GM19035 (cell line): Measurements from ENCODE around the gene KIF15.

Experiments
- ATAC-seq: cut with Tn5 transposase; IDR thresholded peaks from one replicate; pipeline ENCODE4 v1.9.1; 2021; ENCODE audit not compliant: unreplicated experiment

KIF15 gene, protein sequence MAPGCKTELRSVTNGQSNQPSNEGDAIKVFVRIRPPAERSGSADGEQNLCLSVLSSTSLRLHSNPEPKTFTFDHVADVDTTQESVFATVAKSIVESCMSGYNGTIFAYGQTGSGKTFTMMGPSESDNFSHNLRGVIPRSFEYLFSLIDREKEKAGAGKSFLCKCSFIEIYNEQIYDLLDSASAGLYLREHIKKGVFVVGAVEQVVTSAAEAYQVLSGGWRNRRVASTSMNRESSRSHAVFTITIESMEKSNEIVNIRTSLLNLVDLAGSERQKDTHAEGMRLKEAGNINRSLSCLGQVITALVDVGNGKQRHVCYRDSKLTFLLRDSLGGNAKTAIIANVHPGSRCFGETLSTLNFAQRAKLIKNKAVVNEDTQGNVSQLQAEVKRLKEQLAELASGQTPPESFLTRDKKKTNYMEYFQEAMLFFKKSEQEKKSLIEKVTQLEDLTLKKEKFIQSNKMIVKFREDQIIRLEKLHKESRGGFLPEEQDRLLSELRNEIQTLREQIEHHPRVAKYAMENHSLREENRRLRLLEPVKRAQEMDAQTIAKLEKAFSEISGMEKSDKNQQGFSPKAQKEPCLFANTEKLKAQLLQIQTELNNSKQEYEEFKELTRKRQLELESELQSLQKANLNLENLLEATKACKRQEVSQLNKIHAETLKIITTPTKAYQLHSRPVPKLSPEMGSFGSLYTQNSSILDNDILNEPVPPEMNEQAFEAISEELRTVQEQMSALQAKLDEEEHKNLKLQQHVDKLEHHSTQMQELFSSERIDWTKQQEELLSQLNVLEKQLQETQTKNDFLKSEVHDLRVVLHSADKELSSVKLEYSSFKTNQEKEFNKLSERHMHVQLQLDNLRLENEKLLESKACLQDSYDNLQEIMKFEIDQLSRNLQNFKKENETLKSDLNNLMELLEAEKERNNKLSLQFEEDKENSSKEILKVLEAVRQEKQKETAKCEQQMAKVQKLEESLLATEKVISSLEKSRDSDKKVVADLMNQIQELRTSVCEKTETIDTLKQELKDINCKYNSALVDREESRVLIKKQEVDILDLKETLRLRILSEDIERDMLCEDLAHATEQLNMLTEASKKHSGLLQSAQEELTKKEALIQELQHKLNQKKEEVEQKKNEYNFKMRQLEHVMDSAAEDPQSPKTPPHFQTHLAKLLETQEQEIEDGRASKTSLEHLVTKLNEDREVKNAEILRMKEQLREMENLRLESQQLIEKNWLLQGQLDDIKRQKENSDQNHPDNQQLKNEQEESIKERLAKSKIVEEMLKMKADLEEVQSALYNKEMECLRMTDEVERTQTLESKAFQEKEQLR (N-terminal part only)

DNA sequence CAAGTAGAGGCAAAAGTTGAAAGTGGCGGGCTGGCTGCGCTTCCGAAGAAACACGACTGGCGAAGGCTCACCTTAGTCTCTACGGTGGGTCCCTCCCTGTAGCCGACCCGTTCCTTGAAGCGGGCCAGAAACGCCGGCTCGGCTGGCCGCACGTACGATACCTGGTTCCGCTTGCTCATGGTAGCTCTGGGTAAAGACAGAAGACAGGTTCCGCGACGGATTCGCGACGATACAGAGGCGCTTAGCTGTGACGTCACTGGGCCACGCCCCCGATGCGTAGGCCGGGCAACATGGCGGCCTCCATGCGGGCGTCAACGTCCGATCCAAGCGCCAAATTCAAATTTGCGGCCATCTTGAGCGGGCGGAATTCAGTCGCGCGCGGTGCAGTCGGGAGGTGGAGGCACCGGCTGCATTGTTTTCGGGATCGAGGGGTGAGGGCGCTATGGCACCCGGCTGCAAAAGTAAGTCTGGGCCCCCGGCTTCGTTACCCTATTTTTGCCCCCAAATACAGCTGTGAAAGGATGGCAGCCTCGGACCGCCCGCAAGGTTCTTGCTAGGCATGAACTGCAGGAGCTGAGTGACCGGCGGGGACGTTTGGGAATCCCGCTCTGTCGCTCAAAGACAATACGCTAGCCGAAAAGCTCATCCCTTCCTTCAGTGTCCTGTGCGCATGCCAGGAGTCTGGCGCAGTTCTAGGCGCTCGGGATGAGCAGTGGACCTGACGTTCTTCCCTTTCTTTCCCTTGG, at the start of gene KIF15, which contains the start of gene KIAA1143:
TSS of gene KIF15 (plus strand) at position 371 of the 746 bp plus-strand sequence. CDS start at position 443, 72 bp downstream.
TSS of gene KIAA1143 (minus strand) at position 196 of the 746 bp plus-strand sequence. CDS start at position 179, 17 bp downstream.
- ATAC-seq = peak; percentile 95

DNA sequence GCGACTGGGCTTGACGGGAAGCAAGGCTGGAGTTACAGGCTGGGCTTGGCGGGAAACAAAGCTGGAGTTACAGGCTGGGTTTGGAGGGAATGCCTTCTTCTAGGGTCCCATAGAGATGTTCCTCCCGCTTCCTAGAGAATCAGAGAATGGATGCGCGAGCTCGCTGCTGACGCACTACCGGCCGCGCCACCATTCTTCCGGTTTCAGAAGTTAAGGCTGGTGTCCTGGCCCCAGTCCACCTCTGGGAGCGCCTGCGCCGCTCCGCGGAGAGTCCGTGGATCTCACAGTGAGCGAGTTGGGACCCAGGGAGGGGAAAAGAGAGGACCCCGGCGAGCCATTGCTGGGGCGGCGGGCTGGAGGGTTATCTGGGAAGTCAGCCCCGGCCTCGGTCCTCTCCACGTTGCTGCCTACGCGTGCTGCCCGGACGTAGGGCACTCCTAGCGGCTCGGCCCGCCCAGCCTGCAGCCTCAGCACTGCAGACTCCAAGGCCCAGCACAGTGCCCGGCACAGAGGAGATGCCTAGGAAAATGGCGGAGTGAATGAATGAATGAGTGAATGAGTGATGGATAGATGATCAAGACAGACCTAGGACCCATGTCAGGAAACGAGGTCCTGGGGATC, 49.0 kb upstream of the KIF15 start, which contains the start of gene ZNF502:
TSS of gene ZNF502 (plus strand) at position 206 of the 621 bp plus-strand sequence. CDS start 7,602 bp downstream, outside the sequence.
- ATAC-seq = no peak

DNA sequence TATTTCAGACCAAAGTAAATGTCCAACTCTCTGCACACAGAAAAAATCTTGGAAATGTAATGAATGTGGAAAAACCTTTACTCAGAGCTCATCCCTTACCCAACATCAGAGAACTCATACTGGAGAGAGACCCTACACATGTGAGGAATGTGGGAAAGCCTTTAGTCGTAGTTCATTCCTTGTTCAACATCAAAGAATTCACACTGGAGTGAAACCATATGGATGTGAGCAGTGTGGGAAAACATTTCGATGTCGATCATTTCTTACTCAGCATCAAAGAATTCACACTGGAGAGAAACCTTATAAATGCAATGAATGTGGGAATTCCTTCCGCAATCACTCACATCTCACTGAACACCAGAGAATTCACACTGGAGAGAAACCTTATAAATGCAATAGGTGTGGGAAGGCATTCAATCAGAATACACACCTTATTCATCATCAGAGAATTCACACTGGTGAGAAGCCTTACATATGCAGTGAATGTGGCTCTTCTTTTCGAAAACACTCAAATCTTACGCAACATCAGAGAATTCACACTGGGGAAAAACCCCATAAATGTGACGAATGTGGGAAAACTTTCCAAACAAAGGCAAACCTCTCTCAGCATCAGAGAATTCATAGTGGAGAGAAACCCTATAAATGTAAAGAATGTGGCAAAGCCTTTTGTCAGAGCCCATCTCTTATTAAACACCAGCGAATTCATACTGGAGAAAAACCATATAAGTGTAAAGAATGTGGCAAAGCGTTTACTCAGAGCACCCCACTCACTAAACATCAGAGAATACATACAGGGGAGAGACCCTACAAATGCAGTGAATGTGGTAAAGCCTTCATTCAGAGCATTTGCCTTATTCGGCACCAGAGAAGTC, 40.1 kb upstream of the KIF15 start:
- no peak for ATAC-seq

DNA sequence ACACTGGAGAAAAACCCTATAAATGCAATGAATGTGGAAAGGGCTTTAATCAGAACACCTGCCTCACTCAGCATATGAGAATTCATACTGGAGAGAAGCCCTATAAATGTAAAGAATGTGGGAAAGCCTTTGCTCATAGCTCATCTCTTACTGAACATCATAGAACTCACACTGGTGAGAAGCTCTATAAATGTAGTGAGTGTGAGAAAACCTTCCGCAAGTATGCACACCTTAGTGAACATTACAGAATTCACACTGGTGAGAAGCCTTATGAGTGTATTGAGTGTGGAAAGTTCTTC, 39.5 kb upstream of the KIF15 start:
- no peak for ATAC-seq

DNA sequence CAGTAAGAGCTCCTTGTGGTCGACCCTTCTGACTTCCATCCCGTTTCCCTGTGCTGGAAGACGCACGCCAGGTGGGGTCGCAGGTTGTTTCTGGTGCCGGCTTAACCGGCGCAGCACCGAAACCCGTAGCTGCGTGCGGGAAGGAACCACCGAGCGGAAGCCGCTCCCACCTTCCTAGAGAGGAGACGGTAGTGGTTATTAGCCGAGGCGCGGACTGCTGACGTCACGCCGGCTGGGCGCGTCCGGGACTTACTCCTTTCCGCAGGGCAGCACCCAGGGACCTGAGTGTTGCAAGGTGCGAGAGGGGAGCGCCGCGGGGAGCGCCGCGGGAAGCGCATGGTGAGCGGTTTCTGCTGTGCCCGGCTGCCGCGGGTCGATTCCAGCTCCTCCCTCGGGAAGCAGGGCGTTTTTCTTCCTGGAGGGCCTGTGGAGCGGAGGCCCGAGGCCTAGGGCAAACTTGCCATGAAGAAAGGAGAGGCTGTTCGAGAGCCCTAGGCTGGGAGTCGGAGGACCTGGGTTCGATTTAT, 32.1 kb upstream of the KIF15 start, which contains the start of gene ZNF501:
TSS of gene ZNF501 (plus strand) at position 252 of the 527 bp plus-strand sequence. CDS start 4,787 bp downstream, outside the sequence.
- ATAC-seq = peak; percentile 88

DNA sequence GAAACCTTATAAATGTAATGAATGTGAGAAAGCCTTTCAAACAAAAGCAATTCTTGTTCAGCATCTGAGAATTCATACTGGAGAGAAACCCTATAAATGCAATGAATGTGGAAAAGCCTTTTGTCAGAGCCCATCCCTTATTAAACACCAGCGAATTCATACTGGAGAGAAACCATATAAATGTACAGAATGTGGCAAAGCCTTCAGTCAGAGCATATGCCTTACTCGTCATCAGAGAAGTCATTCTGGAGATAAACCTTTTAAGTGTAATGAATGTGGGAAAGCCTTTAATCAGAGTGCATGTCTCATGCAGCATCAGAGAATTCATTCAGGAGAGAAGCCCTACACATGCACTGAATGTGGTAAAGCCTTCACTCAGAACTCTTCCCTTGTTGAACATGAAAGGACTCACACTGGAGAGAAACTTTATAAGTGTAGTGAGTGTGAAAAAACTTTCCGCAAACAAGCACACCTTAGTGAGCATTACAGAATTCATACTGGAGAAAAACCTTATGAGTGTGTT, 26.9 kb upstream of the KIF15 start:
- no peak for ATAC-seq

DNA sequence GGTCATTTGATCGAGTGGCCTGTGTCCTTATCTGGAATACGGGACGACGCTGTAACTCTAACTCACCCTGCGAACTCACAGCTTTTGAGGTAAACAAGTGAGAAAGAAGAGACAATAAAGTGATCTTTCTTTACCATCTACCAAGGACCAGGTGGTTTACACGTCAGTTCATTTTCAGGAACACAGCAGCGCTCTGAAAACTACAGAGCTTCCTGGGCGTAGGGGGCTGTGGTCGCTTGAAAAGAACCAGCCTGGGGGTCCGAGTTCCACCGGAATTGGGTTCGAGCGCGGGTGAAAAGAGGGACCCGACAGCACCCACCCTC, 532 bp upstream of the KIF15 start:
- ATAC-seq = no peak

DNA sequence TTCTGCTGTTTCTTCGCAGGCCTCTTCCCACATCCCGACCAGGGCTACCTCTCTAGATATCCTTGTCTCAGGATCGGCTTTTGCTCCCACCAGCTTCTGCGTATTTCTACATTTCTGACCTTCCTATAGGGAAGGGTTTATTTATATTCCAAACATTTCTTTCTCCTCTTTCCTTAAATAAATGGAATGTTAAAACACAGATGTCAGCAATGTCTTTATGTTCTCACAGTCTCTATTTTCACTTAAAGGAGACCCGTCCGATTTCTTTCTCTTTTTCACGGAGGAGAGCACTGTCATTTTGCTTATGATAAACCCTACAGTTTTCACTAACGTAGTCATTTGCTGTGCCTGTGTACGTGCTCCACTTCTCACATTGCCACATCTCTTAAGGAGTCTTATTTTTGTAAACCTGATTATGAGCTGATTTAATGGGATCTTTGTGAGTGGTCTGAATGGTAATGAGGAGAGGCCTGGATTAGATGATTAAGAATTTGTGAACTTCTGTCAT, 630 bp downstream of the KIF15 start:
- peak; percentile 5 for ATAC-seq

DNA sequence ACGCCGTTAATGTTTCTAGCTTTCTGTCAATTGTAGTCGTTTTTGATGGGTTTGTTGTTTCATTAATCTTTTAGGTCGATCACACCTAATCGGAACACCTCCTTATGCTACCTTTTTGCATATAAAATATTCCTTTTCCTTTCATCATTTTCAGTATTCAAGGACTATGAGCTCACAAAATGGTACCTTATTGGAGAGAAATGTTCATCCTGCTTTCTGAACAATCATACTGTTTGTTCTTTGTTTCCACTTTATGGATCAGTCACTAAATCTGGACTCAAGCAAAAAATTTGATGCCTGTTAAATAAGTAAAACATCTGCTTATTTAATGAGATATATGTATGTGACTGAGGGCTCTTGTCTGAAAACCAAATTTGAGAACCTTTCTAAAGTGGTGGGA, 1.1 kb downstream of the KIF15 start:
- no peak for ATAC-seq

DNA sequence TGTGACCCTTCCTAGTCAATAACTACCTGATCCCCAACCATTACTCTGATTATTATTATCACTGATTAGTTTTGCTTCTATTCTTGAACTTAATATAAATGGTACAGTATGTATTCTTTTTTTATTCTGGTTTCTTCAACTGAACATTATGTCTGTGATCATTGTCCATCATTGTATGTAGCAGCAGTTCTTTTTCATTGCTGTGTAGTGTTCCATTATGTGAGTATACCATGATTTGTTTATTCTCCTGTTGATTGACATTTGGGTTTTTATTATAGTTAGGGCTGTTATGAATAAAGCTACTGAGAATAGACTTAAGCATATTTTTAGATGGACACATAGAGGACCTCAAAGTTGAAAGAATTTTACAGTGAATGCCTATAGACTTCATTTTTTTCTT, 2.7 kb downstream of the KIF15 start:
- no peak for ATAC-seq

DNA sequence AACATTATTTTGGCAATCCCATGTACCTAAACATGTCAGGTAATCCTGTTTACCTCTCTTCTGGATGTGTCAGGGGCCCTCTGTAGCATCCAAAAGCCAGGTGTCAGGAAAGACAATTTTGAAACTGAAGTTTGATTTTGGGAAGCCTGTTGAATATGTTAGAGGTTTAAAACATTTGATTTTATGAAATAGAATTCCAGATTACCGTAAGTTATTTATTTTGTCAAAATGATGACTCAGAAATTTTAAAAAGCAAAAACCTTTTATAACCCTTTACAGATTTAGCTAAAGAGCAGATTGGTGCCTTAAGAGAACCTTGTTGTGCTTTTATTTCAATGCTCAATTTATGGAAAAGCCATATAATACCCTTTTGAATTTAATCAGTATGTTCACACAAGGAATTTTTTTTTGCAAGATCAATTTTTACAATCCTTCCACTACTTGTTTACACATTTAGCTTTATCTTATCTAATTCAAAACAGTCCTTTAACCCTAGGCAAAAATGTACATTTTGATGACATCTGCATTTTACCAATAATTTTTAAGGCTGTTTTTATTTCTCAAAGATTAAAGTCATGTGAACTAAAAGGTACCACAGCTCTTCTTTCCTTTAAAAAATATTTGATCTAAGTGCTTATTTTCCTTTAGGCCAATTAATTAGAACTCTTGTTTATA, 10.0 kb downstream of the KIF15 start:
- ATAC-seq = no peak

DNA sequence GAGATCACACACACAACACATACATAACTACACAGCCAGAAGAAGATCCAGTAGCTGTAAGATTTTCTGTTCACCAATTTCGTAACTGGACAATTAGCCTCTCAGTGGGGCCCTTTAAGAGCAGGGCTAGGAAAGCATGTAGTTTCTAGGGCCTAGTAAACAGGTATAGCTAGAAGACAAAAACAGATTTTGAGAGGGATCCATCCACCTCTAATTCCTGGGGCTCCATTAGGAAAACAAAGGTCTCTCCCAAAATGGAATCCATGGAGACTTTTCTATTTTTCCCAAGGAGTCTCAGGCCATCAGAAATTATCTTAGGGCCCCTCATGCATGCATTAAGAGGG, 10.5 kb downstream of the KIF15 start:
- no peak for ATAC-seq

DNA sequence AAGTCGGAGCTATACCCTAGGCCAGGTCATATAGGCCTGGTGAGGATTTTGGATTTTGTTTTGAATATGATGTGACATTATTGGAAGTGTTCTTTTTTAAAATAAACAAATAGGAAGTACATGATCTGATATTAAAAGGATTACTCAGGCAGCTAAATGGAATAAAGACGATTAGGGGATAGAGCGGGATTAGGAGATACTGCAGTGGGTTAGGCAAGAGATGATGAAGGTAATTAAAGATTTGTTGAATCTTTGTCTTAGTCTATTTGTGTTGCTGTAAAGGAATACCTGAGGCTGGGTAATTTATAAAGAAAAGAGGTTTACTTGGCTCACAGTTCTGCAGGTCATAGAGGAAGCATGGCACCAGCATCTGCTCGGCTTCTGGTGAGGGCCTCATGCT, 21.3 kb downstream of the KIF15 start:
- ATAC-seq = no peak

DNA sequence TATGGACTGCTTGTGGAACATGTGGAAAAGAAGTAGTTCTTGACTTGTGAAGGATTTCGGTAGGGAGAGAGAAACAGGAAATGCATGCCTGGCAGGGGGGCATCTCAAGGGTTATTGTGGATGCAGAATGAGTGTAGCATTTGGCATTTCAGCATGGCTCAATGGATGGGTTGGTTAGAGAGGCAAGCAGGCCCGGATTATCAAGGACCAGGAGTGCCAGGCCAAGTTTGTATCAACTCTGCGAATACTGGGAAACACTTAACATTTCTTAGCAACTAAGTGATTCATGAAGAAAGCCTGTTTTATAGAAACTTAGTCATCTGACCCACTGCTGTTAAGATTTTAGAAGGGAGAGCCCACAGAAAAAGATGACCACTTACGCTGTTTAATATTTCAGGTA, 33.6 kb downstream of the KIF15 start:
- no peak for ATAC-seq

DNA sequence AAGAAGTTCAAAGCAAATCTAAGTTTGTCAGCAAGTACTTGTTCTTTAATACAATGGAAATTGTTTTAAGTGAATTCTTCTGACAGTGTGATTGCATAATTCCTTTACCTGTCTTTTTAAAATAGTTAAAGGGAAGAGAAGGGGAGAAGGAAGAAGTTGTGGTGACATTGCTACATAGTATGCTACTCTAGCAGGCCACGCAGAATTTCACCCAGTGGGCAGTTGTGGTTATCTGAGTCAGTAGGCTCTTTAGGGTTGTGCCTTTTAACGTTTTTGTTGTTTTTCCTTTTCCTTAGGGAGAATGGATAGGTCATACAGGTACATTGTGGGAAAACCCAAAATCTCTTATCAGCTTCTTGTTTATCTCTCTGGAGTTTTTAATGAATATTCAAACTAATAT, 40.4 kb downstream of the KIF15 start:
- ATAC-seq = no peak

DNA sequence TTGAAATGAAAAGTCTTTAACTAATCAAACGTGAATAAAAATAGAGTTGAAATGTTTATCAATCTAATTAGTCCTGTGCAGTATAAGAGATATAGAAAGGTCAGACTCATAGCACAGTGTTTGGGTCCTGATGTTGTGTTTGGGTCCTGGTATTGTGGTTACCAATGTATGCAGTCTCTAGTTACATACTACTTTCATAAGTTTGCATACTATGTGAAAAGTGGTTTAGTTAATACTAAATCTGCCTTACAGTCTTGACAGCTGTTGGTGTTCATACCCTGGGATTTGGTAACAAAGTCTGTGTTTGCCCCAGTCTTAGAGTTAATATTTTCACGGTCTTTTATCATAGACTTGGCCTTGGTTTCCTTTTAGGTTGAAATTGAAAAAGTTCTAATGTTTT, 41.7 kb downstream of the KIF15 start:
- no peak for ATAC-seq

DNA sequence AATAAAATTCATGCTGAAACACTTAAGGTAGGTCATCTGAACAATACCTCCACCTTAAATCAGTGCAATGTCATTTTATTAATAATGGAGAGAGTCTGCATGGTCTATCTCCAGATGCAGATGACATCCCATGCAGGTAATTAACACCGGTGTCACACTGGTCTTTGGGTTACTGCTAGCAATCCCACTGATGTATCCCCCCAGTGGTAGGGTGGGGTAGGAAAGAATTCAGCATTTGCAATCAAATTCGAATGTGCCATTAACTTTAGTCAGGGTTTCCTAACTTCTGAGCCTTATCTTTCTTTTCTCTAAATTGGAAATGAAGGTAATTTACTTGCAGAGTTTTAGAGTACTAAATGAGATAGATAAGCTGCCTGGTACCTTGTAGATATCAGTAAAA, 44.4 kb downstream of the KIF15 start:
- ATAC-seq = no peak

DNA sequence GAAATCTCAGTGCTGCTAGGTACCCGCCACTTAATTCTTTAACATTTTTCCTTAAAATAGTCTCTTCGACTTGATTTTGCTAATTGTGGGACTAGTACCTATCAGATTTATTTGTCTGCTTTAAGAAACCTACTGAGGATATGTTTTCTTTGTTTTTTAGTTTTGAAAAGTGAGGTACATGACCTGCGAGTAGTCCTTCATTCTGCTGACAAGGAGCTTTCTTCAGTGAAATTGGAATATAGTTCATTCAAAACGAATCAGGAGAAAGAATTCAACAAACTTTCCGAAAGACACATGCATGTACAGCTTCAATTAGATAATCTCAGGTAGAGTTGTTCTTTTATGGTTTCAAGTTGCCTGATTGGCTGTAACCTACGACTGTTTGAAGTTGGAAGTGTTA, 53.2 kb downstream of the KIF15 start:
- no peak for ATAC-seq
